ENCODE measurements around the gene GMPR.

The GMPR gene

GRCh38 chr6:16302721-16303552, 64.5 kb downstream of the GMPR start:
- no peak for DNase-seq (ENCODE audit: low spot score)

GRCh38 chr6:16305246-16305725, 66.9 kb downstream of the GMPR start:
- DNase-seq (ENCODE audit: low spot score), result no peak

GRCh38 chr6:16305788-16306187, 67.4 kb downstream of the GMPR start:
- DNase-seq (ENCODE audit: low spot score), result no peak

- DNase-seq (ENCODE audit: low spot score), result no peak
These were observed 67.9 kb downstream of the GMPR start for GRCh38 chr6:16306334-16306733.

- no peak for DNase-seq (ENCODE audit: low spot score)
These were observed 73.4 kb downstream of the GMPR start for GRCh38 chr6:16311763-16312162.

- DNase-seq (ENCODE audit: low spot score), result no peak
These were observed 75.3 kb downstream of the GMPR start for GRCh38 chr6:16313732-16314131.

GRCh38 chr6:16314296-16314695, 75.9 kb downstream of the GMPR start:
- DNase-seq (ENCODE audit: low spot score), result no peak

GRCh38 chr6:16316741-16317251, 78.4 kb downstream of the GMPR start:
- DNase-seq (ENCODE audit: low spot score), result peak; percentile 61

GRCh38 chr6:16318538-16318937, 80.2 kb downstream of the GMPR start:
- DNase-seq (ENCODE audit: low spot score), result peak; percentile 88

GRCh38 chr6:16318953-16319720, 80.8 kb downstream of the GMPR start:
- no peak for DNase-seq (ENCODE audit: low spot score)

- peak; percentile 87 for DNase-seq (ENCODE audit: low spot score)
These were observed 81.6 kb downstream of the GMPR start for GRCh38 chr6:16319813-16320532.

- DNase-seq (ENCODE audit: low spot score), result peak; percentile 55
These were observed 82.3 kb downstream of the GMPR start for GRCh38 chr6:16320533-16321340.

- no peak for DNase-seq (ENCODE audit: low spot score)
These were observed 82.9 kb downstream of the GMPR start for GRCh38 chr6:16321341-16321710.

GRCh38 chr6:16321826-16322225, 83.4 kb downstream of the GMPR start:
- no peak for DNase-seq (ENCODE audit: low spot score)

GRCh38 chr6:16322666-16323312, 84.4 kb downstream of the GMPR start:
- DNase-seq (ENCODE audit: low spot score), result peak; percentile 75

GRCh38 chr6:16324184-16324583, 85.8 kb downstream of the GMPR start:
- no peak for DNase-seq (ENCODE audit: low spot score)

- DNase-seq (ENCODE audit: low spot score), result no peak
These were observed 86.3 kb downstream of the GMPR start for GRCh38 chr6:16324606-16325225.

GRCh38 chr6:16326531-16326930, 88.1 kb downstream of the GMPR start:
- DNase-seq (ENCODE audit: low spot score), result no peak

- DNase-seq (ENCODE audit: low spot score), result no peak
These were observed 88.8 kb downstream of the GMPR start for GRCh38 chr6:16326971-16327776.

Measured in AG08395 (cell line).